H1 (cell line): ENCODE data around the gene HMMR. TPM values are rescaled to one million over a fixed set of nuclear protein-coding genes. Genes with fewer than 3 reads are reported as not detected.
A peak's percentile ranks its signal among the peaks of the same experiment; 100 is the strongest.

Source experiments
- CTCF ChIA-PET: fragments of 300-600 bp; sonication (Branson Sonifier 250); formaldehyde crosslinking; loops from one replicate; lab custom pipeline; 2021; ENCODE audit not compliant: partially characterized antibody; lab: Charles Lee
- POLR2A ChIA-PET: fragments of 300-600 bp; sonication (Branson Sonifier 250); formaldehyde crosslinking; loops from one replicate; lab custom pipeline; 2021; ENCODE audit warnings: inconsistent platforms; ENCODE audit not compliant: partially characterized antibody; lab: Charles Lee
- DNase-seq, 2 experiments: peaks; one replicate each; pipeline versions ENCODE4 v3.0.0 to v3.0.0-alpha.2; 2010 to 2022; ENCODE audit warnings: low spot score in 2 of 2, low read depth in 1 of 2, mixed read lengths in 1 of 2
- FAIRE-seq: peaks from 2 replicates; lab custom pipeline; 2011; peaks lifted over from hg19 to GRCh38; lab: Jason Lieb, UNC
- H2AFZ ChIP-seq: 2 replicates; pipeline ENCODE4 v1.8.1; 2012; ENCODE audit warnings: low read length, inconsistent platforms
- H2AK5ac ChIP-seq: 2 replicates; pipeline ENCODE4 v1.6.1; 2013; ENCODE audit warnings: low read depth, low read length
- H2BK120ac ChIP-seq: replicated peaks from 2 replicates; pipeline ENCODE3; 2013; ENCODE audit warnings: low read depth, low read length, inconsistent platforms
- H2BK12ac ChIP-seq: 2 replicates; pipeline ENCODE4 v1.6.1; 2013; ENCODE audit warnings: low read depth, low read length
- H2BK15ac ChIP-seq: 2 replicates; pipeline ENCODE4 v1.6.1; 2013; ENCODE audit warnings: low read length
- H2BK20ac ChIP-seq: 2 replicates; pipeline ENCODE4 v1.6.1; 2013; ENCODE audit warnings: low read length
- H2BK5ac ChIP-seq: 2 replicates; pipeline ENCODE4 v1.6.1; 2013; ENCODE audit warnings: low read depth, low read length
- H3K14ac ChIP-seq: 2 replicates; pipeline ENCODE4 v1.6.1; 2013; ENCODE audit warnings: inconsistent platforms; ENCODE audit not compliant: insufficient read length
- H3K18ac ChIP-seq: 2 replicates; pipeline ENCODE4 v1.6.1; 2013; ENCODE audit warnings: low read length; ENCODE audit errors: extremely low read depth
- H3K23ac ChIP-seq: 2 replicates; pipeline ENCODE4 v1.6.1; 2013; ENCODE audit warnings: inconsistent platforms; ENCODE audit not compliant: insufficient read length
- H3K23me2 ChIP-seq: 2 replicates; pipeline ENCODE4 v1.6.1; 2013; ENCODE audit warnings: low read depth, low read length
- H3K27ac ChIP-seq: 2 replicates; pipeline ENCODE4 v1.6.1; 2011; ENCODE audit warnings: low read depth, low read length, inconsistent platforms
- H3K27me3 ChIP-seq, 4 experiments: replicated peaks in 1 of 4; 1 replicate in 1 of 4; 2 replicates in 3 of 4; pipeline versions ENCODE4 v1.6.1 to v1.8.1; 2011 to 2013; ENCODE audit warnings: low read length in 3 of 4, mild to moderate bottlenecking in 3 of 4, inconsistent platforms in 2 of 4, mixed read lengths in 2 of 4, moderate library complexity in 1 of 4; ENCODE audit not compliant: control insufficient read depth in 3 of 4, insufficient read depth in 3 of 4; ENCODE audit errors: extremely low read depth in 1 of 4
- H3K36me3 ChIP-seq, 4 experiments: 2 replicates each; pipeline versions ENCODE4 v1.6.1 to v1.8.1; 2011 to 2013; ENCODE audit warnings: mild to moderate bottlenecking in 4 of 4, low read length in 3 of 4, moderate library complexity in 2 of 4, control low read depth in 1 of 4, inconsistent platforms in 1 of 4; ENCODE audit not compliant: insufficient read depth in 4 of 4, control insufficient read depth in 2 of 4
- H3K4ac ChIP-seq: replicated peaks from 2 replicates; pipeline ENCODE3; 2013; ENCODE audit warnings: low read length, low read depth, mixed read lengths, inconsistent platforms; ENCODE audit not compliant: insufficient read length
- H3K4me1 ChIP-seq, 4 experiments: replicated peaks in 1 of 4; 1 replicate in 1 of 4; 2 replicates in 3 of 4; pipeline versions ENCODE4 v1.6.1 to v1.8.1; 2011 to 2013; ENCODE audit warnings: low read length in 3 of 4, inconsistent platforms in 2 of 4, mixed read lengths in 1 of 4; ENCODE audit not compliant: insufficient read depth in 4 of 4, control insufficient read depth in 3 of 4
- H3K4me2 ChIP-seq, 2 experiments: 2 replicates each; pipeline versions ENCODE4 v1.6.1 to v1.8.1; 2011 to 2013; ENCODE audit warnings: low read depth in 2 of 2, low read length in 2 of 2, control low read depth in 1 of 2, inconsistent platforms in 1 of 2, mild to moderate bottlenecking in 1 of 2; ENCODE audit not compliant: insufficient read depth in 1 of 2
- H3K4me3 ChIP-seq, 4 experiments: fragments of 200-600, 300-600 bp in 1 of 4; sonication (generic), shearing (Covaris generic), sonication (Bioruptor Twin) in 1 of 4; 2 replicates each; pipeline versions ENCODE4 v1.5.1 to v1.8.1; 2011 to 2016; ENCODE audit warnings: low read length in 4 of 4, low read depth in 3 of 4, control low read depth in 2 of 4, inconsistent platforms in 2 of 4, mild to moderate bottlenecking in 2 of 4, mixed read lengths in 1 of 4, moderate library complexity in 1 of 4; ENCODE audit not compliant: insufficient read depth in 2 of 4; ENCODE audit errors: extremely low read depth in 1 of 4
- H3K56ac ChIP-seq: replicated peaks from 2 replicates; pipeline ENCODE3; 2013; ENCODE audit warnings: low read depth, mild to moderate bottlenecking, mixed read lengths, low read length, inconsistent platforms; ENCODE audit not compliant: insufficient read length
- H3K79me1 ChIP-seq: 2 replicates; pipeline ENCODE4 v1.6.1; 2013; ENCODE audit warnings: low read depth, low read length, control low read depth
- H3K79me2 ChIP-seq, 2 experiments: 2 replicates each; pipeline versions ENCODE4 v1.6.1 to v1.8.1; 2012 to 2013; ENCODE audit warnings: low read length in 2 of 2, mild to moderate bottlenecking in 2 of 2, inconsistent platforms in 1 of 2; ENCODE audit not compliant: insufficient read depth in 2 of 2, control insufficient read depth in 1 of 2
- H3K9ac ChIP-seq, 4 experiments: replicated peaks in 1 of 4; 1 replicate in 1 of 4; 2 replicates in 3 of 4; pipeline versions ENCODE4 v1.6.1 to v1.8.1; 2011 to 2013; ENCODE audit warnings: low read depth in 3 of 4, low read length in 3 of 4, control low read depth in 2 of 4, mild to moderate bottlenecking in 2 of 4, moderate library complexity in 2 of 4, inconsistent platforms in 1 of 4; ENCODE audit errors: extremely low read depth in 1 of 4
- H3K9me3 ChIP-seq, 2 experiments: 2 replicates each; pipeline versions ENCODE4 v1.6.1 to v1.8.1; 2012 to 2013; ENCODE audit warnings: mild to moderate bottlenecking in 2 of 2, moderate library complexity in 2 of 2, control low read depth in 1 of 2, inconsistent platforms in 1 of 2, low read depth in 1 of 2, low read length in 1 of 2, mixed read lengths in 1 of 2; ENCODE audit not compliant: insufficient read depth in 2 of 2
- H4K20me1 ChIP-seq, 2 experiments: replicated peaks in 1 of 2; 2 replicates each; pipeline versions ENCODE3 to v1.8.1; 2011 to 2013; ENCODE audit warnings: inconsistent platforms in 2 of 2, low read length in 2 of 2, mild to moderate bottlenecking in 1 of 2; ENCODE audit not compliant: insufficient read depth in 2 of 2, control insufficient read depth in 1 of 2
- H4K5ac ChIP-seq: 2 replicates; pipeline ENCODE4 v1.6.1; 2013; ENCODE audit warnings: low read length, low read depth, mixed read lengths, inconsistent platforms; ENCODE audit not compliant: insufficient read length
- H4K8ac ChIP-seq: 2 replicates; pipeline ENCODE4 v1.8.0; 2013; ENCODE audit warnings: mild to moderate bottlenecking, moderate library complexity, low read length, inconsistent platforms; ENCODE audit not compliant: insufficient read depth; ENCODE audit errors: extremely low read depth
- H4K91ac ChIP-seq: replicated peaks from 2 replicates; pipeline ENCODE3; 2013; ENCODE audit warnings: low read length, mixed read lengths, inconsistent platforms; ENCODE audit not compliant: insufficient read length
- E2F6 ChIP-seq: IDR thresholded peaks from 2 replicates; pipeline ENCODE4 v1.6.1; 2012; ENCODE audit warnings: inconsistent platforms
- MAX ChIP-seq: IDR thresholded peaks from 2 replicates; pipeline ENCODE4 v1.6.1; 2012; ENCODE audit warnings: inconsistent platforms
- POLR2A ChIP-seq, 2 experiments: IDR thresholded peaks; 1 replicate in 1 of 2; 2 replicates in 1 of 2; pipeline ENCODE4 v1.6.1; 2011; ENCODE audit warnings: low read depth in 2 of 2, low read length in 2 of 2, mild to moderate bottlenecking in 2 of 2; ENCODE audit errors: control extremely low read depth in 1 of 2
- POLR2AphosphoS5 ChIP-seq: IDR thresholded peaks from 2 replicates; pipeline ENCODE4 v1.6.1; 2011; ENCODE audit warnings: low read depth, low read length
- TAF7 ChIP-seq: optimal IDR thresholded peaks from 2 replicates; pipeline ENCODE3; 2011; ENCODE audit warnings: low read depth, mild to moderate bottlenecking, inconsistent platforms, low read length, moderate library complexity, borderline replicate concordance
- WGBS, 2 experiments: shearing (Covaris generic) in 1 of 2; methylation state at CpG; one replicate each; pipeline versions ENCODE4 v1.1.6 to v1.1.7; 2013 to 2015; ENCODE audit warnings: low lambda C conversion rate in 2 of 2, mixed read lengths in 2 of 2, inconsistent platforms in 1 of 2, low coverage in 1 of 2, missing lambda C conversion rate in 1 of 2; ENCODE audit not compliant: insufficient replicate concordance in 2 of 2, insufficient coverage in 1 of 2, insufficient read length in 1 of 2; ENCODE audit errors: extremely low coverage in 1 of 2, missing lambda C conversion rate in 1 of 2; 5-methylcytosine and 5-hydroxymethylcytosine counted together
- polyA plus RNA-seq, 7 experiments: library from polyadenylated mRNA; depleted of rRNA in 3 of 7; stranded (reverse) in 5 of 7; unstranded in 2 of 7; fragments of >200 nt in 5 of 7; fragments of 200-250 nt in 2 of 7; gene quantifications; 1 replicate in 5 of 7; 2 replicates in 1 of 7; 4 replicates in 1 of 7; pipeline versions ENCODE4 v1.2.1 to v1.2.3, GENCODE V29; 2011 to 2013; ENCODE audit warnings: missing spikeins in 2 of 7, mixed read lengths in 2 of 7
- total RNA-seq: library from RNA; stranded (reverse); fragmentation: NEBNext Ultra II Directional; extraction: Animal tissue kit (Norgen Biotek cat#: 25700); gene quantifications from 2 replicates; pipeline ENCODE4 v1.2.1, GENCODE V29; 2021

The HMMR gene
- total and polyA plus RNA-seq, 2 of the 8 experiments (the other 6 are each of a cell fraction or from before 2014, with no cell fraction given): 17.5 to 77.3 TPM

GRCh38 chr5:163447875-163448274 lies 12.6 kb upstream of the HMMR start:
- H3K9ac ChIP-seq: no peak overlapping the region
- no peak overlapping the region for H2BK12ac ChIP-seq
- no peaks in the 10 kb centered on the region for H3K79me1 ChIP-seq
- no peak overlapping the region for H4K5ac ChIP-seq
- no peak overlapping the region for H2AFZ ChIP-seq
- H4K20me1 ChIP-seq: peaks cover 0 to 5% of the 10 kb centered on the region in 2 experiments
- H3K4me1 ChIP-seq: no peaks in the 10 kb centered on the region
- H2BK120ac ChIP-seq: no peak overlapping the region
- H4K91ac ChIP-seq: no peak overlapping the region
- H3K23ac ChIP-seq: no peak overlapping the region
- no peak overlapping the region for H2BK20ac ChIP-seq
- no peak overlapping the region for H3K14ac ChIP-seq
- H3K18ac ChIP-seq: no peak overlapping the region
- H3K79me2 ChIP-seq: no peaks in the 10 kb centered on the region
- no peak overlapping the region for H4K8ac ChIP-seq
- no peaks in the 10 kb centered on the region for H3K23me2 ChIP-seq
- H2BK15ac ChIP-seq: no peak overlapping the region
- peaks cover 2 to 82% (median 42%) of the 10 kb centered on the region in 4 experiments; a peak in 6 of 8 replicates for H3K36me3 ChIP-seq
- no peak overlapping the region for H3K4me2 ChIP-seq
- H3K27me3 ChIP-seq: no peaks in the 10 kb centered on the region
- DNase-seq (no peak), FAIRE-seq (no peak)
- H3K4me3 ChIP-seq: no peak overlapping the region
- WGBS, 2 experiments: 92% methylated on average over 3 of the region's 3 CpGs; no CpG with 5 or more reads in 1 of the 2 experiments
- H3K4ac ChIP-seq: no peak overlapping the region
- no peak overlapping the region for H3K27ac ChIP-seq
- ChIA-PET POLR2A (interaction anchor here (1.0 to 5.0 kb wide), 3 partner anchors 9 to 13 kb away, joined by 3 to 61 read pairs (median 6); partner anchors contain the start of genes HMMR and NUDCD2), CTCF (interaction anchor here (1.1 kb wide), 1 partner anchor 12 kb away, joined by 3 read pairs; the partner anchor contains the start of genes HMMR and NUDCD2)
- no peak overlapping the region for H2AK5ac ChIP-seq
- H3K56ac ChIP-seq: no peak overlapping the region
- no peak for TF ChIP-seq TAF7
- TF ChIP-seq POLR2AphosphoS5: peak; percentile 69
- TF ChIP-seq POLR2A (IDR thresholded peaks at IDR 0.05; ENCODE audit: control extremely low read depth in 1 of 2, low read depth in 2 of 2, low read length in 2 of 2): peak in 1 of 2 experiments; percentile 32; a peak in 1 of 3 replicates
- no peak for TF ChIP-seq E2F6
- no peak for TF ChIP-seq MAX
- H3K9me3 ChIP-seq: no peaks in the 10 kb centered on the region
- no peak overlapping the region for H2BK5ac ChIP-seq
